Adrenal gland (tissue), 5 donors: ENCODE results near the gene GAPVD1.

Experiments
- POLR2A ChIP-seq, 2 donors: fragments of 450-650 bp; IDR thresholded peaks; one replicate each; pipeline ENCODE4 v1.6.1; 2017; ENCODE audit warnings: antibody characterized with exemption in 2 of 2, mild to moderate bottlenecking in 2 of 2, moderate library complexity in 1 of 2
- TF ChIP-seq, protein P1 (sequence below), 6 experiments: fragments of 450-650 bp in 4 of 6; fragments of 200-600 bp in 2 of 6; sonication (generic) in 1 of 6; IDR thresholded peaks; 1 replicate in 5 of 6; 2 replicates in 1 of 6; pipeline versions ENCODE4 v1.5.1 to v1.8.0; 2016 to 2021; ENCODE audit warnings: antibody characterized with exemption in 6 of 6, mild to moderate bottlenecking in 2 of 6, moderate library complexity in 1 of 6
- donor health status: DM: no; HTN: no; CAD: no.

DNA sequence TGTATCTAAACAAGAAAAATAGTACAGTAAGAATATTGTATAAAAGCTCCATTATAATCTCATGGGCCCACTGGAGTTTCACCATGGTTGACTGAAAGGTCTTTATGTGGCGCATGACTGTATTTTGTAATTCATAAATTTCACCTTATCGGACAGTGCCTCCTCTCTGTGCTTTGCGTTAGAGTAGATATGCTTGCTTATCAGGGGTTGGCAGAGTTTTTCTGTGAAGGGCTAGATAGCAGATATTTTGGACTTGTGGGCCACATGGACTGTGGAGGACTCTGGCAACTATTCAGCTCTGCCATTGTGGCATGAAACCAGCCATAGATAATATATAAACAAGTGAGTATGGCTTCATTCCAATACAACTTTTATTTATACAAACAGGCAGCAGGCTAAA is 23.2 kb downstream of the GAPVD1 start:
- TF ChIP-seq, protein P1, sequence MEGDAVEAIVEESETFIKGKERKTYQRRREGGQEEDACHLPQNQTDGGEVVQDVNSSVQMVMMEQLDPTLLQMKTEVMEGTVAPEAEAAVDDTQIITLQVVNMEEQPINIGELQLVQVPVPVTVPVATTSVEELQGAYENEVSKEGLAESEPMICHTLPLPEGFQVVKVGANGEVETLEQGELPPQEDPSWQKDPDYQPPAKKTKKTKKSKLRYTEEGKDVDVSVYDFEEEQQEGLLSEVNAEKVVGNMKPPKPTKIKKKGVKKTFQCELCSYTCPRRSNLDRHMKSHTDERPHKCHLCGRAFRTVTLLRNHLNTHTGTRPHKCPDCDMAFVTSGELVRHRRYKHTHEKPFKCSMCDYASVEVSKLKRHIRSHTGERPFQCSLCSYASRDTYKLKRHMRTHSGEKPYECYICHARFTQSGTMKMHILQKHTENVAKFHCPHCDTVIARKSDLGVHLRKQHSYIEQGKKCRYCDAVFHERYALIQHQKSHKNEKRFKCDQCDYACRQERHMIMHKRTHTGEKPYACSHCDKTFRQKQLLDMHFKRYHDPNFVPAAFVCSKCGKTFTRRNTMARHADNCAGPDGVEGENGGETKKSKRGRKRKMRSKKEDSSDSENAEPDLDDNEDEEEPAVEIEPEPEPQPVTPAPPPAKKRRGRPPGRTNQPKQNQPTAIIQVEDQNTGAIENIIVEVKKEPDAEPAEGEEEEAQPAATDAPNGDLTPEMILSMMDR (IDR thresholded peaks at IDR 0.05) = no peak
- TF ChIP-seq POLR2A (IDR thresholded peaks at IDR 0.05) = no peak
